CD4-positive, alpha-beta T cell treated with Interferon gamma for 1 hour (primary cell): ENCODE results near the gene OR3A2.
"Not testable (repeated sequence)": the region's sequence is repeated elsewhere in the genome, so short reads cannot be mapped to it uniquely, and the experiment has no call there.

Source experiments
- DNase-seq: peaks from one replicate; pipeline ENCODE4 v3.0.0-alpha.2; 2020

OR3A2 gene

GRCh38 chr17:3282901-3283300 lies 103.2 kb downstream of the OR3A2 start:
- DNase-seq: no peak

GRCh38 chr17:3276126-3276525 lies 110.0 kb downstream of the OR3A2 start:
- DNase-seq: no peak

DNA sequence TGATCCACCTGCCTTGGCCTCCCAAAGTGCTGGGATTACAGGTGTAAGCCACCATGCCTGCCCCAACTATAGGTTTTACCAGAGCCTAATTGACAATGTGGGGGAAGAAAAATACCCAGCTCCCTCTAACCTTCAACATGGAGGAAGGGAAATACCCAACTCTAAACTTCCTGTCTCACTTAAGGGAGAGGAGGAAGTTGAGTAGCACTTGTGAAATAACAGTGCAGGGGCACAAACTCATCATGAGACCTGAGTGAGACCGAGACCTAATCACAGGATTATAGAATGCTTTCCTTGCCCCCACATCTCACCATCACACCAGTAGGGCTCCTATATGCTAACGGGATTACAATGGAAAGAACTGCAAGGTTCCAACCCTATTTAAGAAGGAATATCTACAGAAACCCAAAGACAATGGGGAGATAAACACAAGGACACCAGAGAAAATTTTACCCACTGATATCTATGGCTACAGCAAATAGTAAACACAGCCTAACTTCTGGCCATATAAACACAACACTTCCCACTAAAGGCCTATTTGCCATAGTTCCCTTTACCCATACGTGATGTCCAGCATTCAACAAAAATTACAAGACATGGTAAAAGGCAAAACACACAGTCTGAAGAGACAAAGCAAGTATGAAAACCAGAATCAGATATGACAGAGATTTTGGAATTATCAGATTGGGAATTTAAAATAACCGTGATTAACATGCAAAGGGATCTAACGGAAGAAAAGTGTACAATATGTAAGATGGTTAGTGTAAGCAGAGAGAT lies 114.8 kb downstream of the OR3A2 start:
- DNase-seq: no peak

- no peak for DNase-seq
These were observed 125.5 kb downstream of the OR3A2 start for GRCh38 chr17:3260600-3260999.

DNA sequence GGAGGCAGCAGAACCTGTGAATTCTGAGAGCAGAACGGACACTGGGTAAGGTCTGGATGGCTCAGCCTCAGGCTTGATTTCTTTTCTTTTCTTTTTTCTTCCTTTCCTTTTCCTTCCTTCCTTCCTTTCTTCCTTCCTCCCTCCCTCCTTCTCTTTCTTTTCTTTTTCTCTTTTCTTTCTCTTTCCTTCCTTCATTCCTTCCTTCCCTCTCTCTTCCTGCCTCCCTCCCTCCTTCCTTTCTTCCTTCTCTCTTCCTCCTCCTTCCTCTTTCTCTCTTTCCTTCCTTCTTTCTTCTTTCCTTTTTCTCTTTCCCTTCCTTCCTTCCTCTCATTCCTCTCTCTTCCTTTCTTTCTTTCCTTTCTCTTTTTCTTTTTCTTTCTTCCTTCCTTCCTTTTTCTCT lies 125.9 kb downstream of the OR3A2 start:
- no peak for DNase-seq

- no peak for DNase-seq
These were observed 129.5 kb downstream of the OR3A2 start for GRCh38 chr17:3256575-3256974.

DNA sequence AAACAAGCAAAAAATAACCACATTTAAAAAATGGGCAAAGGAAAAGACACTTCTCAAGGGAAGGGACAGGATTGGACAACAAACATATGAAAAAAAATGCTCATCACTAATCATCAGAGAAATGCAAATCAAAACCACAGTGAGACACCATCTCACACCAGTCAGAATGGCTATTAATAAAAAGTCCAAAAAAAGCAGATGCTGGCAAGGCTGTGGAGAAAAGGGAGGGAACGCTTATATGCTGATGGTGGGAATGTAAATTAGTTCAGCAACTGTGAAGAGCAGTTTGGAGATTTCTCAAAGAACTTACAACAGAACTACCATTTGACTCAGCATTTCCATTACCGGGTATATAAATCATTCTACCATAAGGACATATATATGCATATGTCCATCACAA lies 137.1 kb downstream of the OR3A2 start:
- not testable (repeated sequence) for DNase-seq

DNA sequence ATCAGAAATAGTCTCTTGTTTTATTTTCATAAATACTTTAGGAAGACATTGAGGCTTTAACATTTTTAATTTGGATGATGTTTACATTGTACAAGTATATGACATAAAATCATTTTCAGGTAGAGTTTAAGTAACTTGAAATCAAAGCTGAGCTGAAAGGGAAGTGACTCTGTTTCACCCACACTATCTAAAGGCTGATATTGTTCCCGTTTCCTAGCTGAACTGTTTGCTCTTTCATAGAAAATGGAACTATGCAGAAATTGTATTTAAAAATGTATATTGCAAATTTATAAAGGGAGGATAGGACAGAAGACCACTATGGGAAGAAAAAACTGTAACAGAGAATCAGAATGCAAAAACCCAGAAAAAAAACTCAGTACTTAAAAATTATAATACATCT lies 141.3 kb downstream of the OR3A2 start:
- not testable (repeated sequence) for DNase-seq

GRCh38 chr17:3241044-3241443 lies 145.1 kb downstream of the OR3A2 start:
- not testable (repeated sequence) for DNase-seq

GRCh38 chr17:3238685-3239084 lies 147.4 kb downstream of the OR3A2 start:
- DNase-seq: peak; percentile 4

GRCh38 chr17:3232300-3232699 lies 153.8 kb downstream of the OR3A2 start:
- not testable (repeated sequence) for DNase-seq
